ENCODE results near the gene ABHD12.

DNA sequence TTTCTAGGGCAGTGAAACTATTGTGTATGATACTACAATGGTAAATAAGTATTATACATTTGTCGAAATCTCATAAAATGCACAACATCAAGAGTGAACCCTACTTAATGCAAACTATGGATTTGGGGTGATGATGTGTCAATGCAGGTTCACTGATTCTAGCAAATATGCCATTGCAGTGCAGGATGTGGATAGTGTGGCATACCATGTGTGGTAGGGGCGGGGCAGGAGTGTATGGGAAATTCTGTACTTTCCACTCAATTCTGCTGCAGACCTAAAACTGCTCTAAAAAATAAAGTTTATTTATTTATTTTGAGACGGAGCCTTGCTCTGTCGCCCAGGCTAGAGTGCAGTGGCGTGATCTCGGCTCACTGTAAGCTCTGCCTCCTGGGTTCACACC, 44.3 kb downstream of the ABHD12 start:
- TF ChIP-seq, protein P1, sequence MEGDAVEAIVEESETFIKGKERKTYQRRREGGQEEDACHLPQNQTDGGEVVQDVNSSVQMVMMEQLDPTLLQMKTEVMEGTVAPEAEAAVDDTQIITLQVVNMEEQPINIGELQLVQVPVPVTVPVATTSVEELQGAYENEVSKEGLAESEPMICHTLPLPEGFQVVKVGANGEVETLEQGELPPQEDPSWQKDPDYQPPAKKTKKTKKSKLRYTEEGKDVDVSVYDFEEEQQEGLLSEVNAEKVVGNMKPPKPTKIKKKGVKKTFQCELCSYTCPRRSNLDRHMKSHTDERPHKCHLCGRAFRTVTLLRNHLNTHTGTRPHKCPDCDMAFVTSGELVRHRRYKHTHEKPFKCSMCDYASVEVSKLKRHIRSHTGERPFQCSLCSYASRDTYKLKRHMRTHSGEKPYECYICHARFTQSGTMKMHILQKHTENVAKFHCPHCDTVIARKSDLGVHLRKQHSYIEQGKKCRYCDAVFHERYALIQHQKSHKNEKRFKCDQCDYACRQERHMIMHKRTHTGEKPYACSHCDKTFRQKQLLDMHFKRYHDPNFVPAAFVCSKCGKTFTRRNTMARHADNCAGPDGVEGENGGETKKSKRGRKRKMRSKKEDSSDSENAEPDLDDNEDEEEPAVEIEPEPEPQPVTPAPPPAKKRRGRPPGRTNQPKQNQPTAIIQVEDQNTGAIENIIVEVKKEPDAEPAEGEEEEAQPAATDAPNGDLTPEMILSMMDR (IDR thresholded peaks at IDR 0.05), result no peak
- TF ChIP-seq POLR2A (IDR thresholded peaks at IDR 0.05), result no peak

All from heart left ventricle (tissue), 13 donors.